GM21528 (cell line): ENCODE results near the gene SYF2.
"Not testable (repeated sequence)": the region's sequence is repeated elsewhere in the genome, so short reads cannot be mapped to it uniquely, and the experiment has no call there.

ENCODE experiments used
- ATAC-seq: cut with Tn5 transposase; IDR thresholded peaks from one replicate; pipeline ENCODE4 v1.9.1; 2021; ENCODE audit warnings: mild to moderate bottlenecking, moderate library complexity; ENCODE audit not compliant: unreplicated experiment, low FRiP score

SYF2 gene

DNA sequence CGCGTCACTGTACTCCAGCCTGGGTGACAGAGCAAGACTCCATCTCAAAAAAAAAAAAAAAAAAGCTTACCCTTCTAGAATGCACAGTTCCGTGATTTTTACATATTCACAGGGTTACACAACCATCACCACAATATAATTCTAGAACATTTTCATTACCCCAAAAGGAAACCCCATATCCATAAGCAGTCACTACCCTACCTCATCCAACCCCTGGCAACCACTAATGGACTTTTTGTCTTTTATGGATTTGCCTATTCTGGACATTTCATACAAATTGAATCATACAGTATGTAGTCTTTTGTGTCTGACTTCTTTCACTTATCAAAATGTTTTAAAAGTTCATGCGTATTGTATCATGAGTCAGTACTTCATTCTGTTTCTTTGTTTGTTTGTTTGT, 22.8 kb downstream of the SYF2 start:
- ATAC-seq = no peak

DNA sequence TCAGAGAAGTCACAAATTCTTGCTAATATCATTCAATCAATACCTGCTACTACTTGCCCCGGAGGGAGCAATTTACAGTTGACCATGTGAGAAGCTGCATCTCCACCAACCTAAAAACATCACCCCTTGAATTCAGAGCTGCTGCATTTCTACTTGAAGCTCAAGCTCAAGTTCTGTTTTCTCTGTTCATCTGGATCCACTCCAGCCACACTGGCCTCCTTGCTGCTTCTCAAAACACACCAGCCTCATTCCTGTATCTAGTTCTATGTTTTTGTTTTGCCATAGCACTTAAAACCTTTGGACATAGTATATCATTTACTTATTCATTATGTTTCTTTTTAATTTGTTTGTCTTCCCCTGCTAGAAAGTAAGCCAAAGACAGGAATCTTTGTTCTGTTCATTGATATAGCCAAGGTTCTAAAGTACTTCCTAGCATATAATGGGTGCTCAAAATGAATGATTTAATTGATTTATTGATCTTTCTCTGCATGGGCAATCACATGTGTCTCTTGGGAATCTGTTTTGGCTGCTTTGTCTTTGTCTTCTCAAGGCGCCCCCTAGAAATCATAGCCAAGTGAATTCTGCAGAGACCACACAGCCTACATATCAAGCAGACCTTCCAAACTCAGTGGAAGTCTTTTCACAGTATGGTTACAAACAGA, 23.6 kb downstream of the SYF2 start:
- no peak for ATAC-seq

DNA sequence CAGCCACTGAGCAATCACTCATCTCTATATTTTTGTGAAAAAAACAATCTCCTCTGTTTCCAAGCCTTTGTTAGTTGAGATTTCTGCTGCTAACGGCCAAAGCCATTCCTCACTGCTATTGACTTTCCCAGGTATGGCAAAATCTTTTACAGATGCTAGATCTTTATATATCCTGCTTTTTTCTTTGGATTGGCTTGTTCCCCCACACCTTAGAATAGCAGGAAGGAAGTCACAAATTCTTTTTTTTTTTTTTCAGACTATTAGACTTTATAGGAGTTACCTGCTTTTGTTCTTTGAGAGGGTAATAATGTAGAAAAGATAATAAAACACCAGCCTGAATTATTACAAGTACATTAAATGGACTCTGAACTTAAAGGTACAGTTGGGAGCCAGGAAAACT, 24.2 kb downstream of the SYF2 start:
- ATAC-seq = no peak

DNA sequence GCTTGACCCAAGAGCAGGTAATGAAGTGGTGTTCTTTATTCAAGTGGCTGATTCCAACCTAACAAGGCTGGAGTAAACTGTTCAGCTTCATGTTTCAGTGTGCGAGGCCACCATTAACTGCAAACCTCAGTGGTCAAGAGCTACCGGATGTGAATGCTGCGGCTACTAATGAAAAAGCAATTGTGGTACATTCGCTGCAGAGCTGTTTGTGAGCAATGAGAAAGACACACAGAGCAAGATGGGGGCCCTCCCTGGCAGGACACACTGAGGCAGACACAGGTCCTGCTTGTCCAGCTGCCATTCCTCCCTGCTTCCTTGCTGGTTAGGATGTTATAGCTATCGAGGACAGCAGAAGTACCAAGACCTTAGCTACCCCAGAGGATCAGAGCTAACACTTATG, 26.1 kb downstream of the SYF2 start:
- ATAC-seq = no peak

DNA sequence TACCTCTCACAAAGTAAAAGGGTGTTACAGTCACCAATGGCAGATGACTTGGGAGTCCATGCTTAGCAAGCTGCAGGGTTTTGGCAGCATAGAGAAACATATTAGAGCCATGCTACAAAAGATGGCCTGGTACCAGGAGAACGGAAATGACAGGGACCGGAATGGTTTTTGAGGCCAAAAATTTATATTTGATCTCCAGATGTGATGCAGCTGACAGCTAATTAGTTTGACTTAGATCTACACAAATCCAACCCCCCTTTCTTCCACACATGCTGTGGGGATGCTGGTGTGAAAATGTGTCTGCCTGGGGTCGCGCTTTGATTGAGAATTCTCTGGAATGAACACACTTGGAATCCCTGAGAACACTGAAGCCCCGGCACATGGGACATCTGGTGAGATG, 26.5 kb downstream of the SYF2 start:
- ATAC-seq = no peak

DNA sequence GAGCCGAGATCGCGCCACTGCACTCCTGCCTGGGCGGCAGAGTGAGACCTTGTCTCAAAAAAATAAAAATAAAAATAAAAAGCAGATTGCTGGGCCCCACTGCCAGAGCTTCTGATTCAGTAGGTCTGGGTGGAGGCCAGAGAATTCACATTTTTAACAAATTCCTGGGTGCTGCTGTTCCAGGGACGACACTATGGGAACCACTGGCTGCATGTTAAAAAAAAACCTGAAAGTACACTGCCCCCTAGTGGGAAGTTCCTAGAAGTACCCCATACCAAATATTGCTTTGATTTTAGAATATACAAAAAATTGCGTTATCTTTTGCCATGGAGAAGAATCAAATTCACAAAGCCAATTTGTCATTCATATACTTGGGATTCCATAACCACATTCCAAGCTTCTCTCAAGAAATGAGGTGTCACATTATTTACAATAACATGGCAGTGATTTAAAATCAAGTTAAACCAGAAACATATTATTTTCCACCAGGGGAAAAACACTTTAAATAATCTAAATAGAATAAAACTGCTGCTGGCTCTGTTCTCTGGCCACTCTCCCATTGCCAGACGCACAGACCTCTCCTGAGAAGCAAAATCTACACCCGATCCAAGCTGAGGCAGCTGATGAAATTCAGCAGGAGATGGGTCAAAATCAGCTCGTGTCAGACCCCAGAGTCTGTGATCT, 27.4 kb downstream of the SYF2 start:
- no peak for ATAC-seq

DNA sequence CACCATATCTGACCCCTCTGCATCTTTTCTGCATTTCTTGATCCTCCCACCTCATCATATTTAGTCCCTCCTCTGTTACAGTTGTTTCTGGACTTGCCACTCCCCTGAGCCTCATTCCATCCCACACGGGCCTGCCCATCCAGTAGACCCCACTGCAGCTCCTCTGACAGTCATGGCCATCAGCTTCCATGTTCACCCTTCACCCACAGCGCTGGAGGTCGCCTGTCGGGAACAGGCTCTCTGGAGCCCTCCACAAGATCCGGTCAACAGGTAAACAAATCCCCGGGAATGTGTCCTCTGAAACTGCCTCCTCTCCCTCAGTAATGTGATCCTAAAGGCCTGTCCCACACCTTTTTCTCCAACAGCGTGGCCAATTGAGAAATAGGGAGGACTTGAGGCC, 31.3 kb downstream of the SYF2 start:
- ATAC-seq = no peak

DNA sequence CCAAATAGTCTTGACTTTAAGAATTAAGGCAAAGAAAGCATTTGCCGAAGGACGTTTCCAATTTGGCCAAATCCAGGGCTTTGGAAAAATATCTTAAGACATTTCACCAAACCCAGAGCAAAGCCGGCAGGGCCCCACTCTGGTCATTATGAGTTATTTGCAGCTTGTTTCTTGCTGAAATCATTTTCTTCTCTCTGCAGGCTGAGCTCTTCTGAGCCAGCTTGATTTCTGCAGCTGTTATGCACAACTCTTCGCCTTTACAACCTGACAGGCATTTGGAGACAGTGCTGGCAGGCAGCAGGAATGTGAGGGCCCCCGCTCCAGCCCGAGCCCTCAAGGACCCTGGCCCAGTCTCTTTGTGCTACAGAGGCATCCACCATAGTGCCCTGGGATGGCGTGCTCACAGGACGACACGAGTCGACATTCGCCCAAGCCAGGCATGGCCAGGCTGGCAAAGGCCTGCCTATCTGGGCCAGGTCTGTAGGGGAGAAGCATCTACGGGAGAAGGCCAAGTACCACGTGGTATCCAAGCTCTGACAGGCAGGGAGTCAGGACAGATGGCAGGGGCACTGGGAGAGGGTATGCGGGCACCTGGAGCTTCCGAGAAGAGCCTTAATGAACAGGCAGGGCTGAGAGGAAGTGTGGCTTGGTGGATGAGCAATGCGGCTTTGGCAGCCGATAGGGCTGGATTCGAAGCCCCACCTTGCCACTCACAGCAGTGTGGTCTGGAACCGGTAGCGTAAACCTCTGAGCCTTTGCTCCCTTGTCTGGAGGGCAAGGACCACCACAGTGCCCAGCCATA, 32.3 kb downstream of the SYF2 start:
- ATAC-seq = no peak

DNA sequence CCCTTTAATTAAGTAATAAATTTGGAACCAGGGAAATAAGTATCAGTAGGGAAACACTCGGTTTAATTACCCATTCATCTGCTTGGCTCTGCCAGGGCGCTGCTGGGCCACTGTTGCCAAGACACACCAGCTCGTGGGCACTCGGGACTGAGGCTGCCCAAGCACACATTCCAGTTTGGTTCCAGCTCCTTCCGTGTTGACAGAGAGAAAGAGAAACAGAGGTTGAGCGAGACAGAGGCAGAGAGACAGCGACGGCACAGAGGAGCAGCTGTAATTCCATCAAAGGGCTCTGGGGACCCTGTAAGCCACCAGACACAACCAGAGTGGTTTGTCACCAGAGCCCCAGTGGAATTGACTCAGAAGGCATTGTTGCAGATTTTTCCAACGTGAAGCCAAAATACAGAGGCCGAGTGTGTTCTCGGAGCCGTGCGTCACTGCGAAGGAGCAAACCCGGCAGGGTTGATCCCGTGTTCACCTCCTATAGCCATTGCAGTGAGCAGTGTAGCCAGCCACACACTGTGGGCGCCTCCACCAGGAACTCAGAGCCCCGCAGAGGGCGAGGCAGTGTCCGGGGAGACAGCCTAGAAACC, 33.5 kb downstream of the SYF2 start:
- ATAC-seq = no peak

DNA sequence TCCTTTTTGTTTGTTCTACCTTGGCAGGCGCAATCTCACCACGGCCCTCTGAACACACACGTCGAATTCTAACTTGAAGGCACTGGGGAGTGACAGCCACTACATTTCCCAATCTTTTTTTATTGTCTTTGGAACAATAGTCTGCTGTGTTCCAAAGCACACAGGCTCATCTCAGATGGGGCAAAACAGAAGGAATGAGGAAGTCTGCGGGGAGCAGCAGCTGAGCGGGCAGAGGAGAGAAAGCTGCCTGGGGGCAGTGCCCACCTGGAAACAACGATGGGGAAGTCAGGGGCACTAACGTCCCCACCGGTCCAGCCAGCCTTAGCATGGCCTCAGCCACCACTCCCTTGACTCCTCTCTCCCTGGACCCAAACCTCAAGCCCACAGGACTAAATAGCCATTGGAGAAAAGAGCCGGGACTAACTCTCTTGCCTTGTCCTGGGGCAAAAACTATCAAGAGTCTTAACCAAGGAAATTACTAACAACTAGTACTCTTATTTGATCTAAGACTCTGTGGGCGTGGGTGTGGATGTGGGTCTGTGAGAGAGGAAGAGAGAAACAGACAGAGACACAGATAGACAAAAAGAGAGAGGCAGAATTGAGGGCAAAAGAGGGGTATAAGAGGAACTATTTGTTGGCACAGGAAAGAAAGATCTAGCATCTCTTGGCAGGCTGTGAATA, 34.2 kb downstream of the SYF2 start:
- ATAC-seq = no peak

DNA sequence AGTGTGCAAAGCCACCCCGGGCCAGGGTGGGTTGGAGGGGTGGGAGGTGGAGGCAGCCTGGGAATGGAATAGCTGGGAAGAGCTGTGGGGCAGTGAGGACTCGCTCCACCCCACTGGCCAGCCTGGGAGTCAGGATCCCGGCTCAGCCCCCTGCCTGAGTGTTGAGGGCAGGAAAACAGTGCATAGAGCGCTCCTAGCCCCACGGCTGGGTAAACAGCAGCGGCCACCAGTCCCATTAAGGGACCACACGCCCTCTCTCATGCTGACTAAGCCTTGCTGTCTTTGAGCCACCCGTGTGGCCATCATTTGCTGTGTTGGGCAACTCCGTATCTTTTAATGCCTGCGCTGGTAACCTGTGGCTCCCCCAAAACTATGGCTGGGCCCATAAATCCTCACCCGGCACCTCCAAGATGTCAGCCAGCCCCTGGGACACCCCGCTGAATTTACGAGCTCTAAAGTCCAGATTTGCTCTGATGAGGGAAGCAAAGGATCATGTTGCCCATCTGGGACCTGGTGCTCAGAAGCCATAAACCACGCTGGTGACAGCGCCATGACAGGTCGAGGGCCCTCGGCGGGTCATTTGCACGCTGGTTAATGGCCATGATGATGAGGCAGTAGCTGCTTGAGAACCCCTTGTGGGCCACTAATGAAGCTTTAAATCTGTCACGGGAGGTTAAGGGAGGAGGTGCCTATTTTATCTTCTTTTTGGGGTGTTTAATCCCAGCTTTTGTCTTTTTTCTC, 34.9 kb downstream of the SYF2 start:
- no peak for ATAC-seq

DNA sequence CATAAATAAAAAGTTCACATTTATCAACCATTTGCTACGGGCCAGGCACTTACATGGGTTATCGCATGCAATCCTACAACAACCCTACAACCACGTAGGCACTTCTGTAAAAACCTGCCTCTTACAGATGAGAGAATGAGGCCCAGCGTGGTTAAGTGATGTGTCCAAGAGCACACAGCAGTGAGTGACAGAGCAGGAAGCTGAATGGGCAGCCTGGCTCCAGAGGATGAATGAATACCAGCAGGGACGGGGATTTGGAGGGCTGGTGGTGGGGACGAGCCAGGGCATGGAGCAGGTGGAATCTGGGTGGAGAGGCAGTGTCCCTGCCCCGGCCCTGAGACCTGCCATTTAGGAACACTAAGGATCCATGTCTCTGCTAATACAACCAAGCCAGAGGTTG, 35.5 kb downstream of the SYF2 start:
- no peak for ATAC-seq

DNA sequence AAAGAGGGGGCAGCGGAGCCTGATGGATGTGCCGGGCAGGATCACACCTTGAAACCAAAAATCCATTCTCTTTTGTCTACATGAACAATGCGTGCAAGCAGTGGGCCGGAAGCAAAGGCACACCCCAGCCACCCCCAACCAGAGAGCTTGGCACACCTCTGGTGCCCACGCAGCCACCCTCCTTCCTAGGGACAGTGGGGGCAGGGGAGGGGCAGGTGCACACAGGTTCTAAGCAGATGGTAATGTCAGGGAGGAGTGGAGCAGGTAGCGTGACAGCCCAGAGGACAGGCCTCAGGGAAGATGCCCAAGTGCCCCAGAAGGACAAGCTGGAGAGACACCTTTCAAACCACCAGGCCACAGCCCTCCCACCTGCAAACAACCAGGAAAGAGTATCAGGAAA, 36.5 kb downstream of the SYF2 start:
- no peak for ATAC-seq

DNA sequence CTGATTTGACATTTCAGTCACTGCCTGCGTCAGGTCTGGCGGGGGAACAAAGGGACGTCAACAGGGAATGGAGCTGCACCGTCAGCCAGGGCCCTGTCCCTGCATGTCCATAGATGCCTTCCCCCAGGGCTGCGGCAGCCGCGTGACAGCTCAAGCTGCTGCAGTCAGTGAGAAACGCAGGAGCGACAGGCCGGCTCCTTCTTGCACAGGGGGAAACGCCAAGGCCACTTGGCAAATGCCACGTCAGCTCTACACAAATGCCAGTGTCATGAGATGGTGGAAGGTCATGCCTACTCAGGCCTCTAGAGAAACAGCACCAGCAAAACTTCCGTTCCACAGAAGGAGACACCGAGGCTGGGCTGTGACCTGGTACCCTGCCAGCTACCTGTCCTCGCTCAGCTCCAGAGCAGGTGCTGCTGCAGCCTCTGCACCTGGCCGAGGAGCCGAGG, 37.7 kb downstream of the SYF2 start:
- no peak for ATAC-seq

DNA sequence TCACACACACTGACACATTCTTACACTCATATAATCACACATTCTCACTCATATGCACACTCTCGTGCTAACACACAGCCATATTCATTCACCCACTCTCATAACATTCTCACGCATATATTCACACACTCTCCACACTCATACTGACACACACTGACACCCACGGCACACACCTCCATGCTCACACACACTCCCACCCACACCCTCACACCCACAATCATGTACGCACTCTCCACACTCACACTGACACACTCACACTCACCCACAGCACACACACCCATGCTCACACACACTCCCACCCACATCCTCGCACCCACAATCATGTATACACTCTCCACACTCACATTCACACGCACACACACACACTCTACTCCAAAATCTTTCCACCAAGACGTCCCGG, 38.2 kb downstream of the SYF2 start:
- no peak for ATAC-seq

DNA sequence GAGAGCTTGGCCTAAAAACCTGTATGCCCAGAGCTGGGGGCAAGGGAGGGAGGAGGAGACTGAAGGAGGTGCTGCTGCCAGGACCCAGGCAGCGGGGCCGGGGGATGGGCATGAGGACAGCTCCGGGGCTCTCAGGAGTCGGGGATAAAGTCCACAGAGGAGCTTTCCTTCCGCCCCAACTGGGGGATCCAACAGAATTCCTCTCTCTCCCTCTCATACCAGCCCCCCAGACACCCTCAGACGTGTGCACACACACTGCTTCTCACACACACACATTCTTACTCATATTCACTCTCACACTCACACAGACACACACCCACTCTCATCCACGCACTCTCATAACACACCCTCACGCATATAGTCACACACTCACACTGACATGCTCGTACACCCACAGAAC, 39.1 kb downstream of the SYF2 start:
- ATAC-seq = no peak

DNA sequence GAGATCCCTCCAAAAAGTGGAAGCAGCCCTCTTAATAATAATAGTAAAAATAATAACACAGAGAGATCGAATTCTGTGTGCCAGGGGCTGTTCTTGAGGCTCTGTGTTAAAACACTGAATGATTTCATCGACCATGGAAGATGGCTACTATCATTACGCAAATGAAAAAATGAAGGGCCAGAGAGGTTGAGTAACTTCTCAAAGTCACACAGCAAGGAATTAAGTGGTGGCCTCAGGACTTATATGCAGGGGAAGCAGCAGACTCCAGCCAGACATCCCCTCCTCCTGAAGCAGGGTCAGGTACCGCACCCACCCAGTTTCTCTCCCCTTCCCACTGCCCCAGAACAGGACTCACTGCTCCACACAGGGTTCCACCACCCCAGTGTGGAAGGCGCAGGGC, 40.1 kb downstream of the SYF2 start:
- no peak for ATAC-seq

DNA sequence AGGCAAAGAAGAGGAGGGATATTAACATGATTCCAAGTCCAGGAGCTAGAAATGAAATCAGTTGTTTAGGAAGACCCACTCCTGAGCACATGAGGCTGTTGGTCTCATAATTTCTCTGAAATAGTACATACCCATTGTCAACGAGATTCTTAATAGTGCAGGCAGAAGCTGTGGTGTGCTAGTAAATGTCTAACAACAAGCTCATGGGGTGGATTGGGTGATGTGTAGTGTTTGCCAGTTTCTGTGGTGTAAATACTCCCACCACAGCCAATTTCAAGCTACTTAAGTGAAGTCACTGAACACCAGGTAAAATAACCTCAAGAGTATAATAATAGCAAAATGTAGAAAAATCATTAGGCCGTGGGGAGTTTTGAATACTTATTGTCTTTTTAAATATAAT, 42.0 kb downstream of the SYF2 start:
- no peak for ATAC-seq

DNA sequence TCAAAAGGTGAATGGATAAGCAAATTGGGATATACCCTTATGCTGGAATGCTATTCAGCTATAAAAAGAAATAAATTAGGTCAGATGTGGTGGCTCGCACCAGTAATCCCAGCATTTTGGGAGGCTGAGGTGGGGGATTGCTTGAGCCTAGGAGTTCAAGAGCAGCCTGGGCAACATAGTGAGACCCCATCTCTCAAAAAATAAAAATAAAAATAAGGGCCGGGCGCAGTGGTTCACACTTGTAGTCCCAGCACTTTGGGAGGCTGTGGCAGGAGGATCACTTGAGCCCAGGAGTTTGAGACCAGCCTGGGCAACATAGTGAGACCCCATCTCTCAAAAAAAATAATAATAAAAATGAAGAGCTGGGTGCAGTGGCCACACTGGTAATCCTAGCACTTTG, 44.4 kb downstream of the SYF2 start:
- not testable (repeated sequence) for ATAC-seq

DNA sequence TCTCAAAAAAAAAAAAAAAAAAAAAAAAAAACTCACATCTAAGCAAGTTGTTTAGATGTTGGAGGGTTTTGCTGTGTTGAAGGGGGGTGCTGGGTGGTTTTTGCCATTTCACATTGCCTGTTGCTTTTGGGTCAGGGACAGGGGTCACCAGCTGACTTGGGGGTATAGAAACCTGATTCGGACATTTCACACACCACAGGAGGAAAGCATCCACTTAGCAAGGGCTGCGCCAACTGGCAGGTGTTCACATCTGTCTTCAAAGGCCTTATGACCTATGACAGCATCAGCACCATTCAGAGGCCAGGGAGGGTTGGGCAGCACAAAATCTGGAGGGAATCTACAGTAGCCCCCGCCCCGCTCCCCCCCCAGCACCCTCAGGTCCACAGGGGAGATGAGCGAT, 45.2 kb downstream of the SYF2 start:
- ATAC-seq = no peak
